IMR-90 (cell line): Measurements from ENCODE around the gene DYRK2.

Experiments
- CEBPB ChIP-seq: IDR thresholded peaks from 2 replicates; pipeline ENCODE4 v1.6.1; 2012; ENCODE audit warnings: low read depth, low read length, improper control_type of control experiment
- CHD1 ChIP-seq: IDR thresholded peaks from 2 replicates; pipeline ENCODE4 v1.6.1; 2012; ENCODE audit warnings: low read depth, low read length, improper control_type of control experiment
- CTCF ChIP-seq: conservative IDR thresholded peaks from 2 replicates; pipeline ENCODE4 v1.5.1; 2012; ENCODE audit warnings: mild to moderate bottlenecking, low read depth, low read length, improper control_type of control experiment
- POLR2A ChIP-seq: IDR thresholded peaks from 2 replicates; pipeline ENCODE4 v1.6.1; 2012; ENCODE audit warnings: mild to moderate bottlenecking, low read depth, low read length
- RAD21 ChIP-seq: IDR thresholded peaks from 2 replicates; pipeline ENCODE4 v1.6.1; 2012; ENCODE audit warnings: low read length, improper control_type of control experiment
- RFX5 ChIP-seq: IDR thresholded peaks from 2 replicates; pipeline ENCODE4 v1.8.0; 2012; ENCODE audit warnings: low read depth, mild to moderate bottlenecking, low read length, moderate library complexity
- USF2 ChIP-seq: fragments of 150-350 bp; IDR thresholded peaks from 2 replicates; pipeline ENCODE4 v1.6.1; 2017; ENCODE audit warnings: mild to moderate bottlenecking, antibody characterized with exemption, low read length, low read depth

GRCh38 chr12:67681105-67681778, 32.7 kb downstream of the DYRK2 start:
- no peak for TF ChIP-seq CTCF
- TF ChIP-seq RAD21, result no peak
- no peak for TF ChIP-seq RFX5
- TF ChIP-seq CEBPB, result no peak
- peak; percentile 88 for TF ChIP-seq USF2
- TF ChIP-seq CHD1, result no peak
- TF ChIP-seq POLR2A, result no peak
